Hippocampal formation (tissue), 2 donors: Measurements from ENCODE around the gene LY86.
A peak's percentile ranks its signal among the peaks of the same experiment; 100 is the strongest.
"Not testable (repeated sequence)": the region's sequence is repeated elsewhere in the genome, so short reads cannot be mapped to it uniquely, and the experiment has no call there.

Source experiments
- DNase-seq, 2 donors: peaks; one replicate each; lab custom pipeline; 2025; lab: John Stamatoyannopoulos, UW

Gene LY86

GRCh38 chr6:6654599-6655575, 66.4 kb downstream of the LY86 start:
- DNase-seq = no peak

DNA sequence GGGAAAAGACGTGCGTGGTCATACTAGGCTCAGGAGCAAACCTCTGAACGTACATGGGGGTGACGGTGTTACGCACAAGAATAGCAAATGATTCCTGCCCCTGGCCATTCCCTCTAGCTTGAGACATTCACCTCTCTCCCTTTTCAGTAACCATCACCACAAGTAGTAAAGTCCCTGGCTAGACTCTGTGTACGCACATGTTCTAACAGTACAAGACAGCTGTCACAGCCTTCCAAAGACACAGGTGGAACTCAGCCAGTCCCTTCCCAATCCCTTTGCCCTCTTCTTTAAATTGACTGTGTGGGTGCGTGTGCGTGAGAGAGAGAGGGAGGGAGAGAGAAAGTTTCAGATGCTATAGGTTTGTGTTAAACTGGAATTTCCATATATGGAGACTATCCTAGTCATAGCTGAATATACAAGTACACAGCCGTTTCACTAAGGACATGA, 67.3 kb downstream of the LY86 start:
- DNase-seq = no peak

GRCh38 chr6:6656287-6656686, 67.8 kb downstream of the LY86 start:
- no peak for DNase-seq

- DNase-seq = no peak
These were observed 68.7 kb downstream of the LY86 start for GRCh38 chr6:6657085-6657819.

DNA sequence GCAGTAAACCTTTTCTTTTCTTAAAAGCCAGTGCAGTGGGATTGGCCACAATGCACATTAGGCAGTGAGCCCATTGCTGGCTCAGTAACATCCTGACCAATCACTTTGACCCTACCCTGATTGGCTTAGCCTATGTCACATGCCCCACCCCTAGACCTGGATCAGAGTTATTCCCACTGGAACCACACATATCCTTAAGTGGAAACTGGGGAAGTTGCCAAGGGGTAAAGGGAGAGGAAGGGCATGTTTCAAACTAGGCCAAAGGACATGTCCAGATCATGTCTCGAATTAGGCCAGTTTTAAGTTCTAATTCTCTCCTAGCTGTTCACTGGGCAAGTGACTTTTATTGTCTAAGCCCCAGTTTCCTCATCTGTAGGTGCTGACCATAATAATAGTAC, 69.3 kb downstream of the LY86 start:
- DNase-seq = no peak

DNA sequence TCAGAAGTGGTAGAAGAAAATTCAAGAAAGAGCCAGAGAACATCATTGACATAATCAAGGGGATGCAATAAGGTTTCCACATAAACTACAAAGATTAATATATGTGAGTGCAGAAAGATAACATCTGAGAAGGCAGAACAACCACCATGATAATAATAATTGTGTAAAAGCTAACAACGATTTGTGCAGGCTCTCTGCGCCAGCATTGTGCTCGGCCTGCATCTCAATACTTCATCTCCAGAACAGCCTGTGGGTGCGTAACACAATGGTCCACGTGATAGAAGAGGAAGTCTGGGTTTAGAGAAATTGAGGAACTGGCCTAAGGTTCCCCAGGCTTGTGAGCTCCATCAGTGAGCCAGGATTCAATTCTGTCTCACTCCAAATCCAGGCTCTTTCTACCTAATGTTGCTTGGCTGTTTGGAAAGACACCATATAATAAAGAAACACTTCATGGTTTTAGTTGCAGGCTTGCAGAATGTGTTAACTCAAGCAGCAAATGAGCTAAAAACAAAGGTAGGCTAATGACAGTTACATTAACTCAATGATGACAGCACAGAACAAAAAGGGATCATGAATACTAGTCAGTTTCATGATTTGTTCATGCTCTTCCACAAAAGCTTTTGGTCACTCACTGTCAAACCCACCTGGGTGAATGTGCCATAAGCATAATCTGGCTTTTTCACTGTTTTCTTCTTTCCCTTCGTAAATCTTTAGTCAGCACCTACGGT, 71.2 kb downstream of the LY86 start:
- no peak for DNase-seq

DNA sequence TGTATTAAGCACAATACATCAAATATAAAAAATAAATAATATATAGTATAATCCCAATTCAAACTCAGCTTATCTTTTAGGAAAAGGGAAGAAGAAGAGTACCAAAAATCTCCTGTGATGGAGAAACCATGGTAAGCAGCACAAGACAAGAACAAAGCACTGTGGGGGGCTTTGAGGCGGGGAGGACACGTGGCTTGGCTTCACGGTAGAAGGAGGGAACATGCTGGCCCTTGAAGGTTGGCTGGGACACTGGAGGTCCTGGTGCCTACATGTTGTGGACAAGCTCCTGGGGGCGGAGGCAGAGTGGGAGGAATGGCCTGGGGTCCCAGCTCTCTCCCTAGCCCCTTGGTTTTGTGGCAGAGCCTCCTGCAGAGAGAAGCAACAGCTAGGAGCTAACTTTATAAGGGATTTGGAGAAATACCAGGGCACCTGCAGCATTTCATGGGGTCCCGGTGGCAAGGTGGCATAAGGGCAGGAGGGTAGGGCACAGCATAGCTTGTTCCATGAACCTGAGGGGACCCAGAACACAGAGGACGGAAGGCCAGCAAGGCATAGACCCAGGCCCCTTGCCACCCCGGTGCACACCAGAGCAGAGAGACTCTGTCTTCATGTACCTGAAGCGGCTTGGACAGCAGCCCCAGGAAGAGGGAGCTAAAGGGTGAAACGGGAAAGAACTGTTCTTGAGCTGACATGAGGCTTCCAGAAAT, 72.0 kb downstream of the LY86 start:
- no peak for DNase-seq

DNA sequence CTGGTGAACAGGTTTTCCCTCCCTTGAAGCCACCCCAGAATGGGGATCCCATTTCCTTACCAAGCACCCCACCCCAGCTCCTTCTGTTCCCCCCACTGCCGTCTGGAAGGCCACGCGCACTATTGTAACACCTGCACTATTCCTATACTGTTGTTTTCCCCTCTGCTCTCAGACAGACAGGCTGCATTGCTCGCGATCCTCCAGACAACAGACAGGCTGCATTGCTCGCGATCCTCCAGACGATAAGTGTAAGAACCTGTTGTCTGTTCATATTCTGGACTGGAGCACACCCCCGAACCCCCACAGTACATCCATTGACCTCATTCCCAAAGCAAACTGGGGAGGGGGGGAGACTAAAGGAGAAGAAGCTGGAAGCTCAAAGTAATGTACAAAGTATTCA, 72.7 kb downstream of the LY86 start:
- no peak for DNase-seq

DNA sequence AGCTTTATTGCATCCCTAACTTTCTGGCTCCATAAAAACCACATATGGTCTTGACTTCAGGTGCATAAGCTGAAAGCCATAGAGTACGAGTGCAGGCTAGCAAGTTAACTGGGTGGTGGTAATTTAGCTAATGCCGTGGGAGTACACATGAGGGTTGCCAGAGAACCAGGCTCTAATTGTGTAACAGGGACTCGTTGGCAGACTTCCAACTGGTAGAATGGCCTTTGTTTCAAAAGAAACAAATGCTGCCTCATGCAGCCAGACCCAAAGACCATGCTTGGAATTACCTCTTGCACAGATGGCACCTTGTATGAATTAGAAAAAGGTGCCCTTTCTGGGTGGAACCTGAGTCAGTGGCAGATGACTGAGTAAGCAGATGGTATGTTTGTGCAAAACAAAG, 73.2 kb downstream of the LY86 start:
- peak; percentile 17 to 44 for DNase-seq

GRCh38 chr6:6663421-6664135, 75.1 kb downstream of the LY86 start:
- no peak for DNase-seq

DNA sequence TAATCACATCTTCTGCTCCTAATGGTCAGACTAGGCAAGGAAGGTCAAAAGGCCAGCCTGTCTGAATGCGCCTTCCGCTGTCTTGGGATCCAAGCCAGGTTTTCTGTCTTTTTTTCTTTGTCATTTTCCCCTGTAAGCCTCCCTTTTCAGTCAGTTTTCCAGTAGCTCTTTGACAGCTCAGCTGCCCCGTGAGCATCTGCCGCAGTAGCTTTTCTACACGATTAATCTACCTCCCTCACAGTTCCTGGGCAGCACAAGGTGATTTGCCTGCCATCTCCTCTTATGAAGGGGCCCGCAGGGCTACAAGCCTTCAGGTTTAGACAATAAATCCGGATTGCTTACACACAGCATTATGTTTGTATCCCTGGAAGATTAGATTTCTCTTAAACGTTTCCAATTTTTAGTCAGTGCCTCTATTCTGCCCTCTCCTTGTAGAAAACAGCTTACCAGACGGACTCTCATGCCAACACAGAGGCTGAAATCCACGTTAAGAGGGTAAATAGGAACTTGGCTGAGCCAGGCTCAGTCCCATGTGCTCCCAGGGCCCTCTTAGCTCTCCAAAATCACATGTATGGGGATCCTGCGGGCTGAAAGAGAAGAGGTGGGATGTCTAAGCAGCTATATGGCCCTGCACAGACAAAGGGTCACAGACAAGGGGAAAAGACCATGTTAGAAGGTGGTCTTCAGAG, 77.2 kb downstream of the LY86 start:
- no peak for DNase-seq

- not testable (repeated sequence) for DNase-seq
These were observed 81.6 kb downstream of the LY86 start for GRCh38 chr6:6670150-6670549.

GRCh38 chr6:6674872-6675271, 86.4 kb downstream of the LY86 start:
- DNase-seq = no peak

DNA sequence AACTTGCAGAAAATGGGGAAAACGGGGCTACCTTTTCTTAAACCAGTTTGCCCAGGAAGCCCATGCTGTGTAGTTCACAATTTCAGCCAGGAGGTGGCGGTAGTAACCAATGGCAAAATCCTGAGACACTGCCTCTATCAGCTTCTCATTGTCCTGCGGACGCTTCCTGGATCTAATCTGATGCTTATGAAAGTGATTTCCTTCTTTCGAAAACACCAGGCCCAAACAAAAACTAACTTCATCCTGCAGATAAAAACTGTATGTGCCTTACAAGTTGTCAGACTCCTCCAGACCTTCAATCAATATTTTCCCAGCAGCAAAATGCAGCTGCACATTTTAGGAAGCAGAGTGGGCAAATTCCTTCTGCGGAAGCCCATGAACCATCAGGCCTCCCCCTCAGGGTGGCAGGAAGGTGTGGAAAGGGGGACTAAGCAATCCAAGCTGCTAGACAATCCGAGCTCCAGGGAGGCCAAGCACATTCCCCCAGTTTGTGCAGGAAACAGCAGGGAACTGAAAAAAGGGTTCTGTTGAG, 88.5 kb downstream of the LY86 start:
- peak; percentile 46 to 72 for DNase-seq

GRCh38 chr6:6678185-6678671, 89.7 kb downstream of the LY86 start:
- DNase-seq = no peak

- DNase-seq = no peak
These were observed 90.3 kb downstream of the LY86 start for GRCh38 chr6:6678811-6679210.

DNA sequence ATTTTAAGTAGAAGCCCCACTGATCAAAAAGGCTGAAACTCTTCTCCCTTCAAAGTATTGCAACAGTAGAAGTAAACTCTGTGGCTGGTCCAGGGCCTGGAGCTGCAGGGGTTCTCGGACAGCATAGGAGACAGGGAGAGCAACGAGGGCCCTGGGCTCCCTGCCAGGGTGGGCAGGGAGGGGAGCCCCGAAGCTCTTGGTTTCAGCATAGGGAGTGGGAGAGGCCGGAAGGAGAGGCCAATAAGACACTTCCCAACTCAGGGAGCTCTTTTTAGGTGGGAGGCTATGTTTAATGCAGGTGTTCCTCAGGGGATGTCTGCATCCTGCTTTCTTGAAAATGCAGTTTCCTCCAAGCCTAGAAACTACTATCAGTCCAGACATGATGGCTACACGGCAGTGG, 91.1 kb downstream of the LY86 start:
- no peak for DNase-seq

DNA sequence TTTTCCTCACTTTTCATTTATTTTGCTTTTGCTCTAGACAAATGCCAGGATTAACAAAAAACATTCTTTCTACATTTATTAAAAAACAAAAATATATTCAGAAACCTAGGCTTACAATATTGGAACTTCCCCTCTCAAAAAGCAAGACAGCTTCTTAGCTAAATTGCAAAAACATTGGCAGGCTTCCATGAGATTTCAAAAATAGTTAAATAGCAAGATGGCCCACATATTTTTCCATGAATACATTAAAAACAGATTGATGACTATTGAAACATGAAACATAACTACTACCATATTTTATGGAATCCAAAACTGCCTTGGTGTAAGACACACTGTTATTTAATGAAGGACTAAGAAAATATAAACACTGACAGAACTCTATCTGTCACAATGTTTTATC, 92.0 kb downstream of the LY86 start:
- DNase-seq = no peak

DNA sequence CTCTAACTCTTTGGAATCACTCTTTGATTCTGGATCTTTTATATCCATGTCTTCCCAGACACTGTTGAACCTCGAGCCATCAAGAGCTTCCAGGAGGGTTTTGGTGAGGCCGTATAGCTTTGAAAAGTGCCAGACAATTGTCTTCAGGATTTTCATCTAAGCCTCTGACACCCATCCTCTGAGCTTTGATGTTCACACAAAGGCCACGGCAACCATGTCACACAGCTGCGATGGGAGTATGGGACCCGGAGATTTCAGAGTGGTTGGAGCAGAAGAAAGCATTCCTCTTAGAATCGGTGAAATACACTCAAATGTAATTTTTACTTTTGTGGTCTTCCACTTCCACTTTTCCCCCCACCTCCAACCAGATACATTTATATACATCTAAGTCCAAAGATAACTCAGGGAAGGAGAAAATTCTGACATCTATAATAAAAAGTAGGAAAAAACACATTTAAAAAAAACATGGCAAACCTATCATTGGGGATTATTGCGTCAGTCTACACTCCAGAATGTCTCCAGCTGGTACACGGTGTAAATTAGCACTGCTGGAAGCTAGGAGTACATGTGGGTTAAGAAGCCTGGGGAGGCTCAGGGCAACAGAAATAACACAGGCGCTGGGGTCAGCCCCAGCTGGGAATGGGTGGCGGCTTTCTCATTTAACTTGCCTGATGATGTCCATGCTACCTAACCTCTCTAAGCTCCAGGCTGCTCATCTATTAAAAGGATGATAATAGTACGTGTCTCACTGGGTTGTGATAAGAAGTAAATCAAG, 92.7 kb downstream of the LY86 start:
- no peak for DNase-seq
